SU-DHL-6 (cell line): ENCODE data around the gene GP1BB.

Source experiments
- EZH2phosphoT487 ChIP-seq: fragments of 200-600 bp; sonication (generic), shearing (Covaris generic); conservative IDR thresholded peaks from 2 replicates; pipeline ENCODE4 v1.6.1; 2018; ENCODE audit warnings: mild to moderate bottlenecking, antibody characterized with exemption, low read length, moderate library complexity, mixed read lengths
- TF ChIP-seq, protein P1 (sequence below): fragments of 200-600 bp; sonication (generic); IDR thresholded peaks from one replicate; pipeline ENCODE4 v1.5.1; 2017; ENCODE audit warnings: antibody characterized with exemption, mild to moderate bottlenecking, low read length, moderate library complexity; ENCODE audit not compliant: insufficient read depth, poor library complexity, severe bottlenecking

DNA sequence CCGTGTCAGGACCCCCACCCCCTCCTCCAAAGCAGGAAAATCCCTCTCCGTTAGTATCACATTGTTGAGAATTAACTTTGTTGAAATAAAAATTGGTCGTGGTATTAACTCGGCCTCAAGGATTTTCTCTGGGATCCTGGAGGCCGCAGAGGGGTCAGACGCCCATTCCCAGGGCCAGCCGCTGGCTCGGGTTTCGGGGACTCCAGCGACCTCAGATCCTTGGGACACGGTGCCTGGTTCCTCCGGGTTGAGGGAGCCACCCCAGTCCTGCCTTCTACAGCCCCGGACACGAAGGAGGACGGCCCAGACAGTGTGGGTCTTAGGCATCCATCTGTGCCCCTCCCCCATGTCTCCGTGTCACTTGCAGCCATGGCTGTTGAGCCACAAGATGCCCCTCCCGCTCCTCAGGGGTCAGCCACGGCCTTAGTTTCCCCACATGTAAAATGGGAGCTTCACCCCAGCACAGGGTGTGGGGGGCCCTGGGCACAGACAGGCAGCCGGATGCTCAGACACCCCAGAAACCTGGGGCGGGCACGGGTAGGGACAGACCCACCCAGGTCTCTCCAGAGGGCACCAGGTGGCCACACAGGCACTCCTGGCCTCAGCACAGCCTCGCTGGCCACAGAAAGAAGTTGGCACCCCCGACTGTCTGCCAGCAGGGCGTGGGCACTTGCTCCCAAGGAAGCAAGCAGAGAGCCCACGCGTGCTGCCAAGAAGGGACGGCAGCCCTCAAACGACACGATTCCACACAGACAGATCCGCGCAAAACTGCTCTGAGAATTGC is 15.5 kb downstream of the GP1BB start:
- TF ChIP-seq, protein P1, sequence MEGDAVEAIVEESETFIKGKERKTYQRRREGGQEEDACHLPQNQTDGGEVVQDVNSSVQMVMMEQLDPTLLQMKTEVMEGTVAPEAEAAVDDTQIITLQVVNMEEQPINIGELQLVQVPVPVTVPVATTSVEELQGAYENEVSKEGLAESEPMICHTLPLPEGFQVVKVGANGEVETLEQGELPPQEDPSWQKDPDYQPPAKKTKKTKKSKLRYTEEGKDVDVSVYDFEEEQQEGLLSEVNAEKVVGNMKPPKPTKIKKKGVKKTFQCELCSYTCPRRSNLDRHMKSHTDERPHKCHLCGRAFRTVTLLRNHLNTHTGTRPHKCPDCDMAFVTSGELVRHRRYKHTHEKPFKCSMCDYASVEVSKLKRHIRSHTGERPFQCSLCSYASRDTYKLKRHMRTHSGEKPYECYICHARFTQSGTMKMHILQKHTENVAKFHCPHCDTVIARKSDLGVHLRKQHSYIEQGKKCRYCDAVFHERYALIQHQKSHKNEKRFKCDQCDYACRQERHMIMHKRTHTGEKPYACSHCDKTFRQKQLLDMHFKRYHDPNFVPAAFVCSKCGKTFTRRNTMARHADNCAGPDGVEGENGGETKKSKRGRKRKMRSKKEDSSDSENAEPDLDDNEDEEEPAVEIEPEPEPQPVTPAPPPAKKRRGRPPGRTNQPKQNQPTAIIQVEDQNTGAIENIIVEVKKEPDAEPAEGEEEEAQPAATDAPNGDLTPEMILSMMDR = no peak
- no peak for TF ChIP-seq EZH2phosphoT487
